ENCODE results near the gene ARHGEF11. TPM values are rescaled to one million over a fixed set of nuclear protein-coding genes. Genes with fewer than 3 reads are reported as not detected.

ARHGEF11 gene
- total RNA-seq, 1 experiment from 2014 or later, result 31.5 TPM

- ChIA-PET CTCF (no interaction called here), POLR2A (ENCODE audit: unreplicated experiment) (no interaction called here)
- TF ChIP-seq EZH2 (IDR thresholded peaks at IDR 0.05; ENCODE audit: low read depth) (no peak), CTCF (conservative IDR thresholded peaks at IDR 0.05) (no peak)
- Histone ChIP-seq H3K4me2 (no peak overlapping the region), H3K4me3 (no peak overlapping the region), H3K27me3 (ENCODE audit: insufficient read depth, low read depth) (no peaks in the 10 kb centered on the region), H3K9me3 (ENCODE audit: insufficient read depth, low read depth) (no peaks in the 10 kb centered on the region), H3K27ac (no peak overlapping the region), H4K20me1 (ENCODE audit: insufficient read depth) (no peaks in the 10 kb centered on the region), H3K9me2 (ENCODE audit: insufficient read depth) (no peaks in the 10 kb centered on the region), H3K36me3 (ENCODE audit: low read depth) (no peaks in the 10 kb centered on the region), H3K79me2 (ENCODE audit: low read depth) (no peaks in the 10 kb centered on the region), H3K4me1 (replicated peaks; ENCODE audit: insufficient read depth) (0 out of 2 replicates have a peak, but pooled peaks cover 4% of the 10 kb centered on the region), H3F3A (ENCODE audit: insufficient read depth, low read depth) (no peaks in the 10 kb centered on the region), H2AFZ (no peak overlapping the region)
- intact Hi-C loops (cut with micrococcal nuclease; ENCODE audit: unreplicated experiment), result no loop called here
- no peak for DNase-seq
- BruUV-seq (replicated peaks), result no TSS peak
Observed at GRCh38 chr1:156912310-156912709, 133.2 kb downstream of the ARHGEF11 start.

- Histone ChIP-seq H3K27me3 (ENCODE audit: insufficient read depth, low read depth) (no peaks in the 10 kb centered on the region), H3K4me1 (replicated peaks; ENCODE audit: insufficient read depth) (0 out of 2 replicates have a peak, but pooled peaks cover 9% of the 10 kb centered on the region), H4K20me1 (ENCODE audit: insufficient read depth) (no peaks in the 10 kb centered on the region), H3F3A (ENCODE audit: insufficient read depth, low read depth) (no peaks in the 10 kb centered on the region), H3K79me2 (ENCODE audit: low read depth) (no peaks in the 10 kb centered on the region), H3K4me2 (no peak overlapping the region), H3K9me3 (ENCODE audit: insufficient read depth, low read depth) (no peaks in the 10 kb centered on the region), H3K9me2 (ENCODE audit: insufficient read depth) (no peaks in the 10 kb centered on the region), H3K36me3 (ENCODE audit: low read depth) (no peaks in the 10 kb centered on the region), H3K27ac (no peak overlapping the region), H2AFZ (no peak overlapping the region), H3K4me3 (no peak overlapping the region)
- intact Hi-C loops (cut with micrococcal nuclease; ENCODE audit: unreplicated experiment), result no loop called here
- ChIA-PET CTCF (interaction anchor here (0.6 kb wide), 1 partner anchor 278 kb away, joined by 3 read pairs; no protein-coding TSS in a partner anchor), POLR2A (ENCODE audit: unreplicated experiment) (no interaction called here)
- no peak for DNase-seq
- BruUV-seq (replicated peaks), result no TSS peak
- TF ChIP-seq CTCF (conservative IDR thresholded peaks at IDR 0.05) (no peak), EZH2 (IDR thresholded peaks at IDR 0.05; ENCODE audit: low read depth) (no peak)
Observed at GRCh38 chr1:156911577-156912298, 133.8 kb downstream of the ARHGEF11 start.

- Histone ChIP-seq H3K4me1 (replicated peaks; ENCODE audit: insufficient read depth) (0 out of 2 replicates have a peak, but pooled peaks cover 10% of the 10 kb centered on the region), H2AFZ (no peak overlapping the region), H3K4me2 (no peak overlapping the region), H3K27me3 (ENCODE audit: insufficient read depth, low read depth) (no peaks in the 10 kb centered on the region), H3F3A (ENCODE audit: insufficient read depth, low read depth) (no peaks in the 10 kb centered on the region), H3K9me2 (ENCODE audit: insufficient read depth) (no peaks in the 10 kb centered on the region), H4K20me1 (ENCODE audit: insufficient read depth) (no peaks in the 10 kb centered on the region), H3K9me3 (ENCODE audit: insufficient read depth, low read depth) (no peaks in the 10 kb centered on the region), H3K36me3 (ENCODE audit: low read depth) (no peaks in the 10 kb centered on the region), H3K4me3 (no peak overlapping the region), H3K79me2 (ENCODE audit: low read depth) (no peaks in the 10 kb centered on the region), H3K27ac (no peak overlapping the region)
- ChIA-PET POLR2A (ENCODE audit: unreplicated experiment) (no interaction called here), CTCF (no interaction called here)
- intact Hi-C loops (cut with micrococcal nuclease; ENCODE audit: unreplicated experiment), result no loop called here
- DNase-seq, result no peak
- no TSS peak for BruUV-seq (replicated peaks)
- TF ChIP-seq CTCF (conservative IDR thresholded peaks at IDR 0.05) (peak; percentile 87), EZH2 (IDR thresholded peaks at IDR 0.05; ENCODE audit: low read depth) (no peak)
Observed at GRCh38 chr1:156910309-156910782, 135.2 kb downstream of the ARHGEF11 start.
